Measurements from ENCODE around the gene TENT4B.
"Not testable (repeated sequence)": the region's sequence is repeated elsewhere in the genome, so short reads cannot be mapped to it uniquely, and the experiment has no call there.

Gene TENT4B
- 46.3 to 101 (median 52.6) reads per million in 4 donors for total RNA-seq

GRCh38 chr16:50152807-50153595 lies at the start of gene TENT4B:
Gene TENT4B, plus strand, starts transcription at chr16:50153306. Its CDS starts 316 bp downstream, at chr16:50153622.
- peak; percentile 82 to 91 (median 89) for DNase-seq

- no peak for DNase-seq
These were observed 49.3 kb upstream of the TENT4B start for GRCh38 chr16:50103764-50104163.

- no peak for DNase-seq
These were observed 38.6 kb upstream of the TENT4B start for GRCh38 chr16:50114357-50115129.

GRCh38 chr16:50120711-50121110 lies 32.4 kb upstream of the TENT4B start:
- no peak for DNase-seq

DNA sequence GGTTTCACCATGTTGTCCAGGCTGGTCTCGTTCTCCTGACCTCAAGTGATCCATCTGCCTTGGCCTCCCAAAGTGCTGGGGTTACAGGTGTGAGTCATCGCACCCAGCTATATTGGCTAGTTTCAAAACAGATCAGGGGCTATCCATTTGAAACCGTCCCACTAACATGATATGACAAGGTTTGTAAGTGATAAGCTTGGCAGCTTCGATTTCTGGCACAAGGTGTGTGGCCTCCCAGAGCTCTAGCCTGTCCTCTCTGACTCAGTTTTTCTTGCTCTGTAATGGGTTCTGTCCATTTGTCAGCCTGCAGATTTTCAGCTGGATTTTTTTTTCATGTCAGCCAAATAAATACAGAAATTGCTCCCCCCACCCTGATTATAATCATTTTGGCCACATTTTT lies 31.8 kb upstream of the TENT4B start:
- DNase-seq: peak in 1 of 5 donors; percentile 46

- DNase-seq: peak in 1 of 5 donors; percentile 76
These were observed 31.2 kb upstream of the TENT4B start for GRCh38 chr16:50121721-50122445.

GRCh38 chr16:50123417-50123816 lies 29.7 kb upstream of the TENT4B start:
- DNase-seq: no peak

DNA sequence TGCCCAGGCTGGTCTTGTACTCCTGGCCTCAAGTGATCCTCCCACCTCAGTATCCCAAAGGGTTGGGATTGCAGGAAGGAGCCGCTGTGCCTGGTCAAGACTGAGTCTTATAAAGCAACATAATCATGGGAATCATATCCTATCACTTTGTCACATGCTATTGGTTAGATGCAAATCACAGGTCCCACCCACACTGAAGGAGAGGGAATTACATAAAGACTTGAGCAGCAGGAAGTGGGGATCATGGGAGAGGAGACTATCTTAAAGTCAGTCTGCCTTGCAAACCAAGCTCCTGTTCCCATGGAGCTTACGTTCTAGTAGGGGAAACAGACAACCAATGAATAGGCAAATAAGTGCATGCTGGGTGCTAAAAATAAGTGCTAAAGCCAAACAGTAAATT lies 28.3 kb upstream of the TENT4B start:
- DNase-seq: no peak

GRCh38 chr16:50126183-50126582 lies 26.9 kb upstream of the TENT4B start:
- DNase-seq: no peak

DNA sequence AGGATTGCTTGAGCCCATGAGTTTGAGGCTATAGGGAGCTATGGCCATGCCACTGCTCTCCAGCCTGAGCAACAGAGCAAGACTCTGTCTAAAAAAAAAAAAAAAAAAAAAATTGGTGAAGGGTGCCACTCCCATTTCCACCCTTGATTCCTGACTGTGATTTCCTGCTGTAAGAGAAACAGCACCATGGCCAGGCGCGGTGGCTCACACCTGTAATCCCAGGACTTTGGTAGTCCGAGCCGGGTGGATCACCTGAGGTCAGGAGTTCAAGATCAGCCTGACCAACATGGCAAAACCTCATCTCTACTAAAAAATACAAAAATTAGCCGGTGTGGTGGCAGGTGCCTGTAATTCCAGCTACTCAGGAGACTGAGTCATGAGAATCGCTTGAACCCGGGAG lies 20.5 kb upstream of the TENT4B start:
- not testable (repeated sequence) for DNase-seq

DNA sequence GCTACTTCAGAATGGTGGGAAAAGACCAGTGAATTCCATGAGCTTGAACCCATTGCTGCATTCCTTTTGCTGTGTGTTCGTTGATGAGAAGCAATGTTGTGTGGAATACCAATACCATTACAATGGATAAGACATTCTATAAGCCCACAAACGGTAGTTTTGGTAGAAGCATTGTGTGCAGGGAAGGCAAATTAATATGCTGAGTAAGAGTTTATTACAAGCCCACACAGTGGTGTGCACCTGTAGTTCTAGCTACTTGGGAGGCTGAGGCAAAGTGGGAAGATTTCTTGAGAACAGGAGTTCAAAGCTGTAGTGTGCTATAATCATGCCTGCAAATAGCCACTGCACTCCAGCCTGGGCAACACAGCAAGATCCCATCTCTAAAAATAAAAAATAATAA lies 19.9 kb upstream of the TENT4B start:
- DNase-seq: no peak

GRCh38 chr16:50136399-50136798 lies 16.7 kb upstream of the TENT4B start:
- DNase-seq: no peak

GRCh38 chr16:50137268-50137667 lies 15.8 kb upstream of the TENT4B start:
- no peak for DNase-seq

DNA sequence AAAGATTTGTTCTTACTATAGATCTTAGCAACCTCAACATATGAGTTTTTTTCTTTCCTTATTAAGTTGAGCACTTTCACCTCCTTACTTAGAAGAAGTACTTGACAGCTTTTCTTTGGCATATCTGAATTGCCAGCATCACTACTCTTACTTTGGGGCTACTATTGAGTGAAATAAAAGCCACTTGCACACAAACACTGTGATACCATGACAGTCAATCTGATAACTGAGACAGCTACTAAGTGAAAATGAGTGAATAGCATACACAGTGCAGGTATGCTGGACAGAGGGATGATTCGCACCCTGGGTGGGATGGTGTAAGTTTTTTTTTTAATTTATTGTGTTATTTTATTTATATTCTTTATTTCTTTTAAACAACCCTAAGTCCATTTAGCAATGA lies 13.5 kb upstream of the TENT4B start:
- DNase-seq: no peak

- no peak for DNase-seq
These were observed 8.9 kb upstream of the TENT4B start for GRCh38 chr16:50144211-50144610.

- DNase-seq: no peak
These were observed 6.3 kb upstream of the TENT4B start for GRCh38 chr16:50146479-50147435.

DNA sequence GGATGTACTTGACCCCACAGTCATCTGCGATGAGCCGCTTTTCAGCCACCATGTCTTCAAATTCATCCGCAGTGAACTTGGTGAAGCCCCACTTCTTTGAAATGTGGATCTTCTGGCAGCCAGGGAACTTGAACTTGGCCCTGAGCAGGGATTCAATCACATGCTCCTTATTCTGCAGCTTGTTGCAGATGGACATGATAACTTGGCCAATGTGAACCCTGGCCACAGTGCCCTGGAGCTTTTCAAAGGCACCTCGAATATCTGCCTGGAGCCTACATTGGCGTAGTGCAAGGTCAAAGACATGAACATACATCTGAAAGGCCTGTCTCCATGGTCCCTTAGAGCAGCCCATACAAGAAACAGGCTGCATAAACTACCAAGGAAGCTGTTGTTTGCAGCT lies 1.8 kb upstream of the TENT4B start:
- no peak for DNase-seq

DNA sequence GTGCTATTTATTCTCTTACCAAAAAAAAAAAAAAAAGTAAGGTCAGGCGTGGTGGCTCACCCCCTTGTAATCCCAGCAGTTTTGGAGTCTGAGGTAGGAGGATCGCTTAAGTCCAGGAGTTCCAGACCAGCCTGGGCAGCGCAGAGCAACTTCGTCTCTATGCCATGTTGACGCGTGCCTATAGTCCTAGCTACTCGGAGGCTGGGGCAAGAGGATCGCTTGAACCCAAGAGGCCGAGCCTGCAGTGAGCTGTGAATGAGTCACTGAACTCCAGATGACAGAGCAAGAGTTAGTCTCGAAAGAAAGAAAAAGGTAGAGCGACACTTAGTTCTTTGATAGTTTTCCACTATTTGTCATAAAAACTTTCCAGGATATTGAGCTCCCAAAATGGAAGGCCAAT lies 1.4 kb upstream of the TENT4B start:
- DNase-seq: no peak

- peak in 3 of 5 donors; percentile 53 to 87 (median 54) for DNase-seq
These were observed 727 bp upstream of the TENT4B start for GRCh38 chr16:50152351-50152806.

GRCh38 chr16:50153596-50154419 lies 702 bp downstream of the TENT4B start:
- peak in 1 of 5 donors; percentile 46 for DNase-seq

DNA sequence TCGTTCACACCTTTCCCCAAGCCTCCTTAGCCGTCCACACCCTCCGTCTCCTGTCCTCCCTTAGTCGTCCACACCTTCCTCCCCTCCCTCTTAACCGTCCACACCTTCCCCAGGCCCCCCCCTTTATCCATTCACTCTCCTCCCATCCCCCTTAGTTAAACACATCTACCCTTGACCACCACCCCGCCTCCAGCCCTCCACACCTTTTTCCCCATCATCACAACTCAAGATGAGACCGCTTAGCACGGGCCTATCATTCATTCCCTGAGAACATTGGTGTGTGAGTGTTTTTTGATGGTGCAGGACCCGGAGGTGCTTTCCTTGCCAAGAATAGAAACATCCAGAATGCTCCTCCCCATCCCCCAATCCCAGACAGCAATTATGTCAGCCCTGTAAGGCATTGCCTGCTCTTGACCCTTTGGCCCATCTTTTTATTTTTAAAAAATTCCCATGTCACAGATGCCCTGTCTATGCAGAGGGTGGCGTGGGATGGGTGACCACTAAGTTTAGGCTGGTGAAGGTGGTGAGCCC lies 1.4 kb downstream of the TENT4B start:
- DNase-seq: no peak

Data from T-helper 1 cell (primary cell).